ENCODE data around the gene IQGAP1.

The IQGAP1 gene

DNA sequence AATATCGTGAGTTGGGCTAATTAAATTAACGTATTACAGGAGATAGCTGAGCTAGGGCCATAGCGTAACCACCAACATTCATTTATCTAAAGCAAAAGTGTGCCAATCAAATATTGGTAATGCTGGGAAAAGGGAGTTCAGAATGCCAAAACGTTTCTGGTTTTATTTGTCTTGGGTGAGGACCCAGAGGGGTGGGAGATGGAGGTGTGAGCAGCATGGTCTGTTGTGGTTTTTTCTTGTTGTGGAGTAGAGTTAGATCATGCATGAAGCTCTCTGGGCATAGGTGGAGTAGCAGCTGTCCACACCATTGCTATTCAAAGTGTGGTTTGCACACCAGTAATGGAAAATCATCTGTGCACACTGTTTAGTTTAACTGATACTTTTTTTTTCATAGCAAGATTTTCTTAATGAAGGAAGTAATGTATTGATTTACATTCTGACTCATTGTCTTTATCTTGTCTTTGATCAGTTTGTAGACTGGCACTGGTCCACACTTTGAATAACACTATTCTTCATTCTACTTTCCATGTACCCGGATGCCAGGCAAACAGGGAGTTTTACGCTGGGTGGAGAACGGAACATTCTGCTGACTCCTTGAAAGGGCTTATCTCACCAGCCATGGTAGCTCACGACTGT lies 90.9 kb downstream of the IQGAP1 start:
- Histone ChIP-seq H3K27ac (ENCODE audit: insufficient read depth, low read depth, low read length, poor library complexity, severe bottlenecking) (no peak overlapping the region), H3K36me3 (ENCODE audit: control insufficient read depth, insufficient read depth, low read length) (no peaks in the 10 kb centered on the region), H3K4me1 (ENCODE audit: control insufficient read depth, insufficient read depth, low read length) (no peaks in the 10 kb centered on the region), H3K9me3 (ENCODE audit: control insufficient read depth, low read length) (no peaks in the 10 kb centered on the region), H3K27me3 (ENCODE audit: control insufficient read depth, insufficient read depth, low read length, poor library complexity, severe bottlenecking) (no peaks in the 10 kb centered on the region), H3K4me3 (ENCODE audit: insufficient read depth, low read depth, low read length) (no peak overlapping the region)
- WGBS, 2 experiments = 91 to 93% methylated on average over 7 to 8 of the region's 8 CpGs

DNA sequence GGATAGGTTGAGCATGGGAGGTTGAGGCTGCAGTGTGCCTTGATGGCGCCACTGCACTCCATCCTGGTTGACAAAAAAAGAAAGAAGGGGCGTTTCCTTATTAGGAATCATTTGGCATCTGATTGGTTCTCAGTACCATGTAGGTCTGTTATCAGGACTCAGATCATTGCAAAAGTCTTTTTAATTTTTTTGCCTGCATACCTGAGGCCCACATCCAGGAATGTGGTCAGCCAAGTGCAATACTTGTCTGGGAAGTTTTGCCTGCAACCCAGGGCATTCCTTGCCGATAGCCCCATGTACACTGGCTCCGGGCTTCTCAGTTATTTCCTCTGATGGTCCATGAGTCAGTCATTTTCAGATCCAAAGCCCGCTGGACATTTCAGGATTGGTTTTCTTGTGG lies 91.6 kb downstream of the IQGAP1 start:
- Histone ChIP-seq H3K27ac (ENCODE audit: insufficient read depth, low read depth, low read length, poor library complexity, severe bottlenecking) (no peak overlapping the region), H3K36me3 (ENCODE audit: control insufficient read depth, insufficient read depth, low read length) (no peaks in the 10 kb centered on the region), H3K9me3 (ENCODE audit: control insufficient read depth, low read length) (no peaks in the 10 kb centered on the region), H3K27me3 (ENCODE audit: control insufficient read depth, insufficient read depth, low read length, poor library complexity, severe bottlenecking) (no peaks in the 10 kb centered on the region), H3K4me1 (ENCODE audit: control insufficient read depth, insufficient read depth, low read length) (no peaks in the 10 kb centered on the region), H3K4me3 (ENCODE audit: insufficient read depth, low read depth, low read length) (no peak overlapping the region)
- WGBS, 2 experiments = 94 to 95% methylated on average over 5 of the region's 5 CpGs

GRCh38 chr15:90481023-90481422 lies 93.0 kb downstream of the IQGAP1 start:
- no peaks in the 10 kb centered on the region for H3K4me1 ChIP-seq (ENCODE audit: control insufficient read depth, insufficient read depth, low read length)
- no peak overlapping the region for H3K4me3 ChIP-seq (ENCODE audit: insufficient read depth, low read depth, low read length)
- H3K36me3 ChIP-seq (ENCODE audit: control insufficient read depth, insufficient read depth, low read length) = no peaks in the 10 kb centered on the region
- no peaks in the 10 kb centered on the region for H3K27me3 ChIP-seq (ENCODE audit: control insufficient read depth, insufficient read depth, low read length, poor library complexity, severe bottlenecking)
- no peak overlapping the region for H3K27ac ChIP-seq (ENCODE audit: insufficient read depth, low read depth, low read length, poor library complexity, severe bottlenecking)
- H3K9me3 ChIP-seq (ENCODE audit: control insufficient read depth, low read length) = no peaks in the 10 kb centered on the region
- 89 to 92% methylated on average over 3 of the region's 3 CpGs for WGBS, 2 experiments

DNA sequence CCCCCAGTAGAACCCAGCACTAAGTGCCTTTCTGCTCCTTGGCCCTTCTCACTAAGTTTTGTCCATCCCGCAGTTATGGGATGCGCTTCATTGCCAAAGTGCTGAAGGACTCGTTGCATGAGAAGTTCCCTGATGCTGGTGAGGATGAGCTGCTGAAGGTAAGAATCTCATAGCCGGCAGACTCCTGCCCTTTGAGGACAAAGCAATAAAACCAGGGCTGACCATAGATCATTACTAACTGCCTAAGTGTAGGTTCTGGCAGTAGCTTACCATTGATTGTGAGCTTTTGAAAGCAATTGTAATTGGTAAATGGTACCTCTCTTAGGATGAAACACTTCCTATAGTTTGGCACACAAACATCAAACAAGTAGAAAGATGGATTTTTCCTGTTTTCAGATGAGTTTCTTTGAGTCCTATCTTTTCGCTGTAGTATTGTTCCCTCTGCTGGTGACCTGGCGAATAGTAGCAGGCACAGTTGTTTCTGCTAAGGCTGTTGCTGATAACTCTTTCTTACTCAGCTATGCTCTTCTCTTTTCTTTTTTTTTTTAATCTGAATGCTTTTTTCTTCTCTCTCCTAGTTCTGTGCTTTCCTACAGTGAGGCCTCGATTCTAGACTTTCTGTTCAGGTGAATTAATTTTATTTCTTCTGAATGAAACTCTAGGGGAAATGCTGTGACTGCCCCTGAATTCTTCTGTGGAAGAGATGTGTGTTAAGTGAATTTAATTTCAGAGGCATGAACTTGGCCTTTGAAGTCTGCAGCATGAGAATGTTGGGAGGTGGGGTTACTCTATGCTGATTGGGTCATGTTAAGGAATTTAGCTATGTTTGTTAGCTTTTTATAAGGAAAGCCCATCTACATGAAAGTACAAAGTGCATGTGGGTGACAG lies 94.3 kb downstream of the IQGAP1 start:
- no peaks in the 10 kb centered on the region for H3K36me3 ChIP-seq (ENCODE audit: control insufficient read depth, insufficient read depth, low read length)

GRCh38 chr15:90483012-90483307 lies 94.9 kb downstream of the IQGAP1 start:
- no peak overlapping the region for H3K27ac ChIP-seq (ENCODE audit: insufficient read depth, low read depth, low read length, poor library complexity, severe bottlenecking)
- H3K4me1 ChIP-seq (ENCODE audit: control insufficient read depth, insufficient read depth, low read length) = no peaks in the 10 kb centered on the region
- H3K27me3 ChIP-seq (ENCODE audit: control insufficient read depth, insufficient read depth, low read length, poor library complexity, severe bottlenecking) = no peaks in the 10 kb centered on the region
- no peak overlapping the region for H3K4me3 ChIP-seq (ENCODE audit: insufficient read depth, low read depth, low read length)
- no peaks in the 10 kb centered on the region for H3K36me3 ChIP-seq (ENCODE audit: control insufficient read depth, insufficient read depth, low read length)
- no peaks in the 10 kb centered on the region for H3K9me3 ChIP-seq (ENCODE audit: control insufficient read depth, low read length)
- 60 to 100% methylated on average over 1 of the region's 1 CpG for WGBS, 2 experiments

More for the DNA sequence above, 94.3 kb downstream of the IQGAP1 start:
- Histone ChIP-seq H3K9me3 (ENCODE audit: control insufficient read depth, low read length) (no peaks in the 10 kb centered on the region), H3K27me3 (ENCODE audit: control insufficient read depth, insufficient read depth, low read length, poor library complexity, severe bottlenecking) (no peaks in the 10 kb centered on the region), H3K27ac (ENCODE audit: insufficient read depth, low read depth, low read length, poor library complexity, severe bottlenecking) (no peak overlapping the region), H3K4me3 (ENCODE audit: insufficient read depth, low read depth, low read length) (no peak overlapping the region), H3K4me1 (ENCODE audit: control insufficient read depth, insufficient read depth, low read length) (no peaks in the 10 kb centered on the region)
- WGBS, 2 experiments = 76 to 79% methylated on average over 7 of the region's 7 CpGs

DNA sequence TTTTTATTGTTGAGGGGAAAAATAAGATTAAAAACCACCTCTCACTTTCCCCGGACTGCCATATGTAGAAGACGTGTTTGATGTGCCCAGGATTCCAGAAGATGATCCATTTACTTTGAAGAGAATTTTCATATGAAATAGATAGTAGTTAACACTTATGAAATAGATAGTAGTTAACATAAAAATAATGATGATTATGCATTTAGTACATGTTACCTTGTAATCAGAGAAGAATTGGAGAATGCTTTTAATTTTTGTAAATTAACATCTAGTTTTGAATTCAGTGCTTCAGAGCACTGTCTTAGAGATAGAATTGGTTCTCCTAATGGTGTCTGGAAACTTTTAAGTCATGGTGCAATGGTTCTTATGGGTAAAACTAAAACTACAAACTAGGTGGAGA lies 95.6 kb downstream of the IQGAP1 start:
- no peaks in the 10 kb centered on the region for H3K27me3 ChIP-seq (ENCODE audit: control insufficient read depth, insufficient read depth, low read length, poor library complexity, severe bottlenecking)
- H3K36me3 ChIP-seq (ENCODE audit: control insufficient read depth, insufficient read depth, low read length) = no peaks in the 10 kb centered on the region
- 100% methylated on average over 2 of the region's 2 CpGs; no CpG with 5 or more reads in 1 of the 2 experiments for WGBS, 2 experiments
- H3K27ac ChIP-seq (ENCODE audit: insufficient read depth, low read depth, low read length, poor library complexity, severe bottlenecking) = no peak overlapping the region
- H3K4me1 ChIP-seq (ENCODE audit: control insufficient read depth, insufficient read depth, low read length) = no peaks in the 10 kb centered on the region
- no peak overlapping the region for H3K4me3 ChIP-seq (ENCODE audit: insufficient read depth, low read depth, low read length)
- no peaks in the 10 kb centered on the region for H3K9me3 ChIP-seq (ENCODE audit: control insufficient read depth, low read length)

GRCh38 chr15:90487186-90487585 lies 99.1 kb downstream of the IQGAP1 start:
- 95 to 96% methylated on average over 8 of the region's 8 CpGs for WGBS, 2 experiments
- peaks cover 6% of the 10 kb centered on the region for H3K36me3 ChIP-seq (ENCODE audit: control insufficient read depth, insufficient read depth, low read length)

GRCh38 chr15:90489514-90489913 lies 101.5 kb downstream of the IQGAP1 start:
- peaks cover 11% of the 10 kb centered on the region for H3K36me3 ChIP-seq (ENCODE audit: control insufficient read depth, insufficient read depth, low read length)
- H3K27ac ChIP-seq (ENCODE audit: insufficient read depth, low read depth, low read length, poor library complexity, severe bottlenecking) = no peak overlapping the region
- H3K27me3 ChIP-seq (ENCODE audit: control insufficient read depth, insufficient read depth, low read length, poor library complexity, severe bottlenecking) = no peaks in the 10 kb centered on the region
- no peak overlapping the region for H3K4me3 ChIP-seq (ENCODE audit: insufficient read depth, low read depth, low read length)
- H3K4me1 ChIP-seq (ENCODE audit: control insufficient read depth, insufficient read depth, low read length) = no peaks in the 10 kb centered on the region
- WGBS, 2 experiments = 85 to 90% methylated on average over 1 of the region's 1 CpG
- no peaks in the 10 kb centered on the region for H3K9me3 ChIP-seq (ENCODE audit: control insufficient read depth, low read length)

More at GRCh38 chr15:90487186-90487585, 99.1 kb downstream of the IQGAP1 start:
- Histone ChIP-seq H3K9me3 (ENCODE audit: control insufficient read depth, low read length) (no peaks in the 10 kb centered on the region), H3K27ac (ENCODE audit: insufficient read depth, low read depth, low read length, poor library complexity, severe bottlenecking) (no peak overlapping the region), H3K27me3 (ENCODE audit: control insufficient read depth, insufficient read depth, low read length, poor library complexity, severe bottlenecking) (no peaks in the 10 kb centered on the region), H3K4me1 (ENCODE audit: control insufficient read depth, insufficient read depth, low read length) (no peaks in the 10 kb centered on the region), H3K4me3 (ENCODE audit: insufficient read depth, low read depth, low read length) (no peak overlapping the region)

DNA sequence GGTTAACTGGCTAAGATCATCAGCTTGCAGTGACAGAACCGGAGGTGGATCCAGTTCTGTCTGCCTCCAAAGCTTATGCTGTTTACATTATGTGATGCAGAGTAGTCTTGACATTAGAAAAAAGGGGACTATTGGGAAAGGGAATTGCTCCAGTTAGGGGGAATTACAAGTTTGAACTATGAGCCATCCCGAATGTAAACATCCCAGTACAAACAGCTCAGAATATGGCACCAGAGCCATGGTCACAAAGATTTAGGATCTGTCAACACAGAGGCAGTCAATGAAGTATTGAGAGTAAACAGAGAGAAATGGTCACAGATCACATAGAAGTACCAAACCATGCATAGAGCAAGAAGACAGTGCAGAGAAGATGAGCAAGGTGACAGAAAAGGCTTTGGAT lies 101.9 kb downstream of the IQGAP1 start:
- Histone ChIP-seq H3K27ac (ENCODE audit: insufficient read depth, low read depth, low read length, poor library complexity, severe bottlenecking) (no peak overlapping the region), H3K27me3 (ENCODE audit: control insufficient read depth, insufficient read depth, low read length, poor library complexity, severe bottlenecking) (no peaks in the 10 kb centered on the region), H3K36me3 (ENCODE audit: control insufficient read depth, insufficient read depth, low read length) (peaks cover 11% of the 10 kb centered on the region), H3K4me3 (ENCODE audit: insufficient read depth, low read depth, low read length) (no peak overlapping the region), H3K4me1 (ENCODE audit: control insufficient read depth, insufficient read depth, low read length) (no peaks in the 10 kb centered on the region), H3K9me3 (ENCODE audit: control insufficient read depth, low read length) (no peaks in the 10 kb centered on the region)
- WGBS, 2 experiments = 90 to 94% methylated on average over 2 of the region's 2 CpGs

DNA sequence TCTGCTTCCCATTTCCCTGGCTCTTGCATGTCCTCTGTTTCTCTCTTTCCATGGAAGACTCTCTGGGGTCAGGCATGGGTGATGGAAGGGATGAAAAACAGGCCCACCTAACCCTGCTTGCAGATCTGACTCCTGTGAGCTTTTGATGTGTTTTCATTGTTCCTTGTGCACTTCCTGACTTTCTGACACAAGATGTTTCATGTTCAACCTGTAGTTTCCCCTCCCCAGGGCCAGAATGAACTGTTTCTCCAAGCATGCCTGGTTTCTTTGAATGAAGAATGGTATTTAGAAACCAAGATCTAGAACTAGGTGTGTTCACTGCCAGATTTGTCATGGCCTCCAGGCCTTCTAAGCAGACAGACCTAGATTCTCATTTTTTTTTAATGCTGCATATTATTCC lies 105.6 kb downstream of the IQGAP1 start:
- Histone ChIP-seq H3K27ac (ENCODE audit: insufficient read depth, low read depth, low read length, poor library complexity, severe bottlenecking) (no peak overlapping the region), H3K36me3 (ENCODE audit: control insufficient read depth, insufficient read depth, low read length) (peaks cover 11% of the 10 kb centered on the region), H3K27me3 (ENCODE audit: control insufficient read depth, insufficient read depth, low read length, poor library complexity, severe bottlenecking) (no peaks in the 10 kb centered on the region), H3K4me3 (ENCODE audit: insufficient read depth, low read depth, low read length) (no peak overlapping the region), H3K4me1 (ENCODE audit: control insufficient read depth, insufficient read depth, low read length) (no peaks in the 10 kb centered on the region), H3K9me3 (ENCODE audit: control insufficient read depth, low read length) (no peaks in the 10 kb centered on the region)

Data from ectodermal cell (in vitro differentiated cells).